Measurements from ENCODE around the gene SYT17.

DNA sequence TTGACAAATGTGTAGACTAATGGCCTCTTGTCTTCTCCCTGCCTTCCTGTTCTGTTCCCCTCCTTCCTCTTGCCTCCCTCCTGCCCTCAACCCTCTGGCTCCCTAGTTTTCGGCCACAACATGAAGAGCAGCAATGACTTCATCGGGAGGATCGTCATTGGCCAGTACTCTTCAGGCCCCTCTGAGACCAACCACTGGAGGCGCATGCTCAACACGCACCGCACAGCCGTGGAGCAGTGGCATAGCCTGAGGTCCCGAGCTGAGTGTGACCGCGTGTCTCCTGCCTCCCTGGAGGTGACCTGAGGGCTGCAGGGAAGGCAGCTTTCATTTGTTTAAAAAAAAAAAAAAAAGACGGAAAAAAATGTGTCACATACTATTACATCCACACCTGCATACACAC lies 98.7 kb downstream of the SYT17 start:
- TF ChIP-seq, protein P1, sequence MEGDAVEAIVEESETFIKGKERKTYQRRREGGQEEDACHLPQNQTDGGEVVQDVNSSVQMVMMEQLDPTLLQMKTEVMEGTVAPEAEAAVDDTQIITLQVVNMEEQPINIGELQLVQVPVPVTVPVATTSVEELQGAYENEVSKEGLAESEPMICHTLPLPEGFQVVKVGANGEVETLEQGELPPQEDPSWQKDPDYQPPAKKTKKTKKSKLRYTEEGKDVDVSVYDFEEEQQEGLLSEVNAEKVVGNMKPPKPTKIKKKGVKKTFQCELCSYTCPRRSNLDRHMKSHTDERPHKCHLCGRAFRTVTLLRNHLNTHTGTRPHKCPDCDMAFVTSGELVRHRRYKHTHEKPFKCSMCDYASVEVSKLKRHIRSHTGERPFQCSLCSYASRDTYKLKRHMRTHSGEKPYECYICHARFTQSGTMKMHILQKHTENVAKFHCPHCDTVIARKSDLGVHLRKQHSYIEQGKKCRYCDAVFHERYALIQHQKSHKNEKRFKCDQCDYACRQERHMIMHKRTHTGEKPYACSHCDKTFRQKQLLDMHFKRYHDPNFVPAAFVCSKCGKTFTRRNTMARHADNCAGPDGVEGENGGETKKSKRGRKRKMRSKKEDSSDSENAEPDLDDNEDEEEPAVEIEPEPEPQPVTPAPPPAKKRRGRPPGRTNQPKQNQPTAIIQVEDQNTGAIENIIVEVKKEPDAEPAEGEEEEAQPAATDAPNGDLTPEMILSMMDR (IDR thresholded peaks at IDR 0.05) = no peak
- no peak for TF ChIP-seq POLR2AphosphoS5 (IDR thresholded peaks at IDR 0.05; ENCODE audit: insufficient read depth in 1 of 2, low read depth in 1 of 2)

All from vagina (tissue), 2 donors.